Left lung (tissue), 10 donors: Measurements from ENCODE around the gene STAU1. TPM values are rescaled to one million over a fixed set of nuclear protein-coding genes. Genes with fewer than 3 reads are reported as not detected.
A peak's percentile ranks its signal among the peaks of the same experiment; 100 is the strongest.
"Not testable (repeated sequence)": the region's sequence is repeated elsewhere in the genome, so short reads cannot be mapped to it uniquely, and the experiment has no call there.

Experiments used
- ATAC-seq: fragments of 200-7000 bp; cut with Tn5 transposase; one replicate; pipeline ENCODE4 v1.9.1; 2020; ENCODE audit warnings: moderate library complexity
- DNase-seq, 4 donors: peaks; one replicate each; pipeline ENCODE4 v3.0.0-alpha.2; 2013 to 2020
- H3K27ac ChIP-seq, 2 donors: fragments of 200-600 bp; sonication (generic) in 1 of 2; one replicate each; pipeline versions ENCODE4 v1.5.0 to v1.8.0; 2020 to 2021
- H3K27me3 ChIP-seq, 2 donors: fragments of 200-600 bp; sonication (generic) in 1 of 2; one replicate each; pipeline versions ENCODE4 v1.5.0 to v1.8.0; 2020 to 2021
- H3K36me3 ChIP-seq, 2 donors: fragments of 200-600 bp; sonication (generic) in 1 of 2; one replicate each; pipeline versions ENCODE4 v1.5.0 to v1.8.0; 2020 to 2021
- H3K4me1 ChIP-seq, 2 donors: fragments of 200-600 bp; one replicate each; pipeline ENCODE4 v1.8.0; 2021
- H3K4me3 ChIP-seq, 2 donors: fragments of 200-600 bp; sonication (generic) in 1 of 2; one replicate each; pipeline versions ENCODE4 v1.5.0 to v1.8.0; 2020 to 2021; ENCODE audit warnings: mild to moderate bottlenecking in 1 of 2
- H3K9me3 ChIP-seq, 2 donors: fragments of 200-600 bp; sonication (generic) in 1 of 2; one replicate each; pipeline versions ENCODE4 v1.5.0 to v1.8.0; 2020 to 2021
- intact Hi-C, 2 donors: fragments of 100-400 bp; cut with DNase I; formaldehyde crosslinking; loops; one replicate each; pipeline versions ENCODE4 v1.11.2 to v1.14.2; 2022
- polyA plus RNA-seq, 6 donors: library from polyadenylated mRNA; unstranded; fragments of 120-200 nt; gene quantifications; one replicate each; pipeline ENCODE4 v1.2.1, GENCODE V29; 2013; ENCODE audit not compliant: insufficient read length in 6 of 6
- total RNA-seq, 2 donors: library from RNA; stranded (reverse); fragmentation: NEBNext Ultra II Directional; extraction: Animal tissue kit (Norgen Biotek cat#: 25700); gene quantifications; one replicate each; pipeline ENCODE4 v1.2.1, GENCODE V29; 2021
- TF ChIP-seq, protein P1 (sequence below), 2 donors: fragments of 200-600 bp; sonication (generic) in 1 of 2; IDR thresholded peaks; one replicate each; pipeline versions ENCODE4 v1.5.0 to v1.8.0; 2021; ENCODE audit warnings: antibody characterized with exemption in 2 of 2
- donor health status: DM: no; HTN: yes; CAD: no.
- donor health status: DM: no; HTN: no; CAD: no.

STAU1 gene
- total and polyA plus RNA-seq, 8 donors, result 68.6 to 103 (median 98.5) TPM

DNA sequence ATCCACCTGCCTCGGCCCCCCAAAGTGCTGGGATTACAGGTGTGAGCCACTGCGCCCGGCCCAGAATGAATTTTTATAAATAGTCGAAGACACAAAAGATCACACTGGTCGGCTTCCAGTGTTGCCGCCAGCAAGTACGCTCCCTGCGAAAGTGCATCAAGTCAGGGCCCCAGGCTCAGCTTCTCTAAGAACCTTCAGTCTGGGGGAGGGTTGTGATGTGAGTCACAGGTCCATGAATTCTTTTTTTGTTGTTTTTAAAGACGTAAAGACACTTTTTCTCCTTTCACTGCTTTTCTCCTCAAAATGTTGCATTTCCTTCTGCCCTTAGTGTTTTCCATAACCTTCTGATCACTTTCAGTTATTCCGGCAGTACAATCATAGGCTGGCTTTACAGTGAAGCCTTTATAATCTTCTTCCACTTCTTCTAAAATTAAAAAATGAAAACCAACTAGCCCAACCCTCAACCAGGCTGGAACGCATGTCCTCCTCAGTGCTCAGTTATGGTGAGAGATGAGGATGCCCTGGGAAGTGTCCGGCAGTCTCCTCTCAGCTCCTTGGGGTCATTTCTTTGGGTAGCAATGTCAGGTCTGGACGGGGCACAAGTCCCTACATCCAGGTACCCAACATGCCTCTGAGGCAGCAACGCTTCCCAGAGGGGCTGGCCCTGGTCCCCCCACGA, 75.4 kb downstream of the STAU1 start:
- Histone ChIP-seq H3K27ac (no peak overlapping the region), H3K36me3 (peaks cover 0 to 80% of the 10 kb centered on the region in 2 donors), H3K4me1 (no peaks in the 10 kb centered on the region), H3K27me3 (no peaks in the 10 kb centered on the region), H3K4me3 (no peak overlapping the region), H3K9me3 (no peaks in the 10 kb centered on the region)
- no peak for ATAC-seq
- intact Hi-C loops, result no loop called here
- TF ChIP-seq, protein P1, sequence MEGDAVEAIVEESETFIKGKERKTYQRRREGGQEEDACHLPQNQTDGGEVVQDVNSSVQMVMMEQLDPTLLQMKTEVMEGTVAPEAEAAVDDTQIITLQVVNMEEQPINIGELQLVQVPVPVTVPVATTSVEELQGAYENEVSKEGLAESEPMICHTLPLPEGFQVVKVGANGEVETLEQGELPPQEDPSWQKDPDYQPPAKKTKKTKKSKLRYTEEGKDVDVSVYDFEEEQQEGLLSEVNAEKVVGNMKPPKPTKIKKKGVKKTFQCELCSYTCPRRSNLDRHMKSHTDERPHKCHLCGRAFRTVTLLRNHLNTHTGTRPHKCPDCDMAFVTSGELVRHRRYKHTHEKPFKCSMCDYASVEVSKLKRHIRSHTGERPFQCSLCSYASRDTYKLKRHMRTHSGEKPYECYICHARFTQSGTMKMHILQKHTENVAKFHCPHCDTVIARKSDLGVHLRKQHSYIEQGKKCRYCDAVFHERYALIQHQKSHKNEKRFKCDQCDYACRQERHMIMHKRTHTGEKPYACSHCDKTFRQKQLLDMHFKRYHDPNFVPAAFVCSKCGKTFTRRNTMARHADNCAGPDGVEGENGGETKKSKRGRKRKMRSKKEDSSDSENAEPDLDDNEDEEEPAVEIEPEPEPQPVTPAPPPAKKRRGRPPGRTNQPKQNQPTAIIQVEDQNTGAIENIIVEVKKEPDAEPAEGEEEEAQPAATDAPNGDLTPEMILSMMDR (IDR thresholded peaks at IDR 0.05), result no peak
- DNase-seq, result no peak

DNA sequence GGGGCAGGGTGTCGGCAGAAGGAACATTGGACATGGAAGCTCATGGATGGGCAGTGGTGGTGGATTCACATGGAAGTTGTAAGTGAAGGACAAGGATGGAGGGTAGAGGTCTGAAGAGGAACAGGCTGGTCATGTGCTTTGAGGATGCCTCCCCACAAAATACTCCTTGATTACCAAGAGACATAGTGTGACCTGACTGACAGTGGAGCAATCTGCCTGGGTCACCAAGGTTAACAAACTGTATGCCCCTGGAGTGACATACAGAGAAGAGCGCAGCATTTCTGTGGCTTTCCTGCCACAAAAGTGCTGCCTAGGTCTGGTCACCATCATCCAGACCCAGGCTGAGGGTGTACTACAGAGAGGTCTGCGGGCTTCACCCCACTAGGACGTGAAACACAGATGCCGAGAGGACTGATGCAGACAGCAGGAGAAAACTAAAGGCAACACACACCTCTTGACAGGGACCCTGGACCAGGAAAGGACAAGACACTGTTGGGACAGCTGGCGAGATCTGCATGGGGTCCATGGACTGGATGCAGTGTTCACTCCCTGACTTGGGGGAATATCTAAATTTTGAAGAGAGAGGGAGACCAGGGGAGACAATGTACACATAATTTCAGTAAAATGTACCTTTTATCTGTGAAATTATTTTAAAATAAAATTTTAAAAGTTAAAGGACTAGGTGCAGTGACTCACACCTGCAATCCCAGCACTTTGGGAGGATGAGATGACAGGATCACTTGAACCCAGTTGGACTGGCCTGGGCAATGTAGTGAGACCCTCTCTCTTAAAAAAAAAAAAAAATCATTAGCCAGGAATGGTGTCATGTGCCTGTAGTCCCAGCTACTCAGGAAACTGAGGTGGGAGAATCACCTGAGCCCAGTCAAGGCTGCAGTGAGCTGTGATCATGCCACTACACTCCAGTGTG, 77.1 kb downstream of the STAU1 start:
- Histone ChIP-seq H3K9me3 (no peaks in the 10 kb centered on the region), H3K36me3 (peaks cover 0 to 66% of the 10 kb centered on the region in 2 donors), H3K4me3 (no peak overlapping the region), H3K27me3 (no peaks in the 10 kb centered on the region), H3K27ac (no peak overlapping the region), H3K4me1 (no peaks in the 10 kb centered on the region)
- DNase-seq (no peak), ATAC-seq (no peak)
- TF ChIP-seq, protein P1 (IDR thresholded peaks at IDR 0.05), result no peak
- intact Hi-C loops, result no loop called here

DNA sequence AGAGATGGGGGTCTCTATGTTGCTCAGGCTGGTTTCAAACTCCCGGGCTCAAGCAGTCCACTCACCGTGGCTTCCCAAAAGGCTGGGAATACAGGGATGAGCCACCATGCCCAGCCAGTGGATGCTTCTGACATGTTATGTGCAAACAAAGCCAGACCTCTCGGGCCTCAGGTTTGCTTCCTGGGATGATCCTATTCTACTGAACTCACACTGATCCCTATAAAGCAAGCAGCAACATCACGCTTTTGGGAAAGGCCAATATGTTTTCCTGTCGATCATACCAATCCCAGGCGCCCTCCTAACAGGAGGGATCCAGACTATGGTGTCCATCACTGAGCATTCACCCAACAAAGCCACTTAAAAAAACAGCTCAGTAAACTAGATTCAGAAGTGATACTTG, 81.8 kb downstream of the STAU1 start:
- DNase-seq (no peak), ATAC-seq (no peak)
- no peak overlapping the region for H3K4me3 ChIP-seq
- no peak overlapping the region for H3K27ac ChIP-seq
- no peaks in the 10 kb centered on the region for H3K27me3 ChIP-seq
- H3K36me3 ChIP-seq, result peaks cover 0 to 61% of the 10 kb centered on the region in 2 donors
- TF ChIP-seq, protein P1 (IDR thresholded peaks at IDR 0.05), result no peak
- no peaks in the 10 kb centered on the region for H3K4me1 ChIP-seq
- H3K9me3 ChIP-seq, result no peaks in the 10 kb centered on the region
- intact Hi-C loops, result no loop called here

DNA sequence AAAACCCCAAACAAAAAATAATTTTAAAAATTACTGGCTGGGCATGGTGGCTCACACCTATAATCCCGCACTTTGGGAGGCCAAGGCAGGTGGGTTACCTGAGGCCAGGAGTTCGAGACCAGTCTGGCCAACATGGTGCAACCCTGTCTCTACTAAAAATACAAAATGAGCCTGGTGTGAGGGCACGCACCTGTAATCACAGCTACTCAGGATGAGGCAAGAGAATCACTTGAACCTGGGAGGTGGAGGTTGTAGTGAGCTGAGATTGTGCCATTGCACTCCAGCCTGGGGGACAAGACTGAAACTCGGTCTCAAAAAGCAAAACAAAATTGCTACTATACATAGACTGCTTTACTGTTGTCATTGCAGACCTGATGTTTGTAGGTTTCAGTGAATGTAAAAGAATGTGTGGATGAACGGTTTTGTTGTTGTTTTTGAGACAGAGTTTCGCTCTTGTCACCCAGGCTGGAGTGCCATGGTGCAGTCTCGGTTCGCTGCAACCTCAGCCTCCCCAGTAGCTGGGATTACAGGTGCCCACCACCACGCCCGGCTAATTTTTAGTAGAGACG, 83.1 kb downstream of the STAU1 start:
- H3K27ac ChIP-seq, ATAC-seq, H3K27me3 ChIP-seq, DNase-seq, H3K9me3 ChIP-seq, H3K4me3 ChIP-seq, H3K4me1 ChIP-seq, intact Hi-C loops: not testable (repeated sequence)
- H3K36me3 ChIP-seq, result peaks cover 0 to 60% of the 10 kb centered on the region in 2 donors

DNA sequence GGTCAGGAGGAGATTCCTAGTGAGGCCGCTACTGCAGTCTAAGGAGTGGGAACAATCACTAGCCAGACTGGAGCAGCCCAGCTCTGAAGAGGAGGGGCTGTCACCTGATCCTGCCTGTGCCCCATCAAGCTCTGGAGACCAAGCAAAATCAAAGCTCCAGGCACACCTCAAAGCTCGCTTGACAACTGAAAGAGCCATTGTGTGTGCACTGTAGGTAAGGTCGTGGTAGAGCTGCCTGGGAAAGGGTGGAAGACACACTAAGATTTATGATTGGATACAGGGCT, 83.8 kb downstream of the STAU1 start:
- Histone ChIP-seq H3K27ac (no peak overlapping the region), H3K4me1 (no peaks in the 10 kb centered on the region), H3K27me3 (no peaks in the 10 kb centered on the region), H3K4me3 (no peak overlapping the region), H3K36me3 (peaks cover 0 to 62% of the 10 kb centered on the region in 2 donors), H3K9me3 (no peaks in the 10 kb centered on the region)
- TF ChIP-seq, protein P1 (IDR thresholded peaks at IDR 0.05), result no peak
- ATAC-seq, result no peak
- peak in 1 of 4 donors; percentile 20 for DNase-seq
- intact Hi-C loops, result no loop called here
